Left lung (tissue), 10 donors: Measurements from ENCODE around the gene JMY. TPM values are rescaled to one million over a fixed set of nuclear protein-coding genes. Genes with fewer than 3 reads are reported as not detected.
A peak's percentile ranks its signal among the peaks of the same experiment; 100 is the strongest.

ENCODE experiments used
- ATAC-seq: fragments of 200-7000 bp; cut with Tn5 transposase; one replicate; pipeline ENCODE4 v1.9.1; 2020; ENCODE audit warnings: moderate library complexity
- DNase-seq, 4 donors: peaks; one replicate each; pipeline ENCODE4 v3.0.0-alpha.2; 2013 to 2020
- H3K27ac ChIP-seq, 2 donors: fragments of 200-600 bp; sonication (generic) in 1 of 2; one replicate each; pipeline versions ENCODE4 v1.5.0 to v1.8.0; 2020 to 2021
- H3K27me3 ChIP-seq, 2 donors: fragments of 200-600 bp; sonication (generic) in 1 of 2; one replicate each; pipeline versions ENCODE4 v1.5.0 to v1.8.0; 2020 to 2021
- H3K36me3 ChIP-seq, 2 donors: fragments of 200-600 bp; sonication (generic) in 1 of 2; one replicate each; pipeline versions ENCODE4 v1.5.0 to v1.8.0; 2020 to 2021
- H3K4me1 ChIP-seq, 2 donors: fragments of 200-600 bp; one replicate each; pipeline ENCODE4 v1.8.0; 2021
- H3K4me3 ChIP-seq, 2 donors: fragments of 200-600 bp; sonication (generic) in 1 of 2; one replicate each; pipeline versions ENCODE4 v1.5.0 to v1.8.0; 2020 to 2021; ENCODE audit warnings: mild to moderate bottlenecking in 1 of 2
- H3K9me3 ChIP-seq, 2 donors: fragments of 200-600 bp; sonication (generic) in 1 of 2; one replicate each; pipeline versions ENCODE4 v1.5.0 to v1.8.0; 2020 to 2021
- intact Hi-C, 2 donors: fragments of 100-400 bp; cut with DNase I; formaldehyde crosslinking; loops; one replicate each; pipeline versions ENCODE4 v1.11.2 to v1.14.2; 2022
- polyA plus RNA-seq, 6 donors: library from polyadenylated mRNA; unstranded; fragments of 120-200 nt; gene quantifications; one replicate each; pipeline ENCODE4 v1.2.1, GENCODE V29; 2013; ENCODE audit not compliant: insufficient read length in 6 of 6
- total RNA-seq, 2 donors: library from RNA; stranded (reverse); fragmentation: NEBNext Ultra II Directional; extraction: Animal tissue kit (Norgen Biotek cat#: 25700); gene quantifications; one replicate each; pipeline ENCODE4 v1.2.1, GENCODE V29; 2021
- TF ChIP-seq, protein P1 (sequence below), 2 donors: fragments of 200-600 bp; sonication (generic) in 1 of 2; IDR thresholded peaks; one replicate each; pipeline versions ENCODE4 v1.5.0 to v1.8.0; 2021; ENCODE audit warnings: antibody characterized with exemption in 2 of 2
- donor health status: DM: no; HTN: yes; CAD: no.
- donor health status: DM: no; HTN: no; CAD: no.

JMY gene
- total and polyA plus RNA-seq, 8 donors = 6.2 to 23.6 (median 17.5) TPM

GRCh38 chr5:79236970-79237739 lies 1.2 kb downstream of the JMY start:
- Histone ChIP-seq H3K4me3 (peak overlapping the region; percentile 85 to 97), H3K27me3 (peaks cover 0 to 17% of the 10 kb centered on the region in 2 donors), H3K36me3 (no peaks in the 10 kb centered on the region), H3K4me1 (peaks cover 4 to 40% of the 10 kb centered on the region in 2 donors), H3K27ac (peak overlapping the region; percentile 71 to 91), H3K9me3 (no peaks in the 10 kb centered on the region)
- intact Hi-C loops = no loop called here
- TF ChIP-seq, protein P1, sequence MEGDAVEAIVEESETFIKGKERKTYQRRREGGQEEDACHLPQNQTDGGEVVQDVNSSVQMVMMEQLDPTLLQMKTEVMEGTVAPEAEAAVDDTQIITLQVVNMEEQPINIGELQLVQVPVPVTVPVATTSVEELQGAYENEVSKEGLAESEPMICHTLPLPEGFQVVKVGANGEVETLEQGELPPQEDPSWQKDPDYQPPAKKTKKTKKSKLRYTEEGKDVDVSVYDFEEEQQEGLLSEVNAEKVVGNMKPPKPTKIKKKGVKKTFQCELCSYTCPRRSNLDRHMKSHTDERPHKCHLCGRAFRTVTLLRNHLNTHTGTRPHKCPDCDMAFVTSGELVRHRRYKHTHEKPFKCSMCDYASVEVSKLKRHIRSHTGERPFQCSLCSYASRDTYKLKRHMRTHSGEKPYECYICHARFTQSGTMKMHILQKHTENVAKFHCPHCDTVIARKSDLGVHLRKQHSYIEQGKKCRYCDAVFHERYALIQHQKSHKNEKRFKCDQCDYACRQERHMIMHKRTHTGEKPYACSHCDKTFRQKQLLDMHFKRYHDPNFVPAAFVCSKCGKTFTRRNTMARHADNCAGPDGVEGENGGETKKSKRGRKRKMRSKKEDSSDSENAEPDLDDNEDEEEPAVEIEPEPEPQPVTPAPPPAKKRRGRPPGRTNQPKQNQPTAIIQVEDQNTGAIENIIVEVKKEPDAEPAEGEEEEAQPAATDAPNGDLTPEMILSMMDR (IDR thresholded peaks at IDR 0.05) = no peak
- DNase-seq (peak; percentile 31 to 85 (median 45)), ATAC-seq (peak; percentile 40)

DNA sequence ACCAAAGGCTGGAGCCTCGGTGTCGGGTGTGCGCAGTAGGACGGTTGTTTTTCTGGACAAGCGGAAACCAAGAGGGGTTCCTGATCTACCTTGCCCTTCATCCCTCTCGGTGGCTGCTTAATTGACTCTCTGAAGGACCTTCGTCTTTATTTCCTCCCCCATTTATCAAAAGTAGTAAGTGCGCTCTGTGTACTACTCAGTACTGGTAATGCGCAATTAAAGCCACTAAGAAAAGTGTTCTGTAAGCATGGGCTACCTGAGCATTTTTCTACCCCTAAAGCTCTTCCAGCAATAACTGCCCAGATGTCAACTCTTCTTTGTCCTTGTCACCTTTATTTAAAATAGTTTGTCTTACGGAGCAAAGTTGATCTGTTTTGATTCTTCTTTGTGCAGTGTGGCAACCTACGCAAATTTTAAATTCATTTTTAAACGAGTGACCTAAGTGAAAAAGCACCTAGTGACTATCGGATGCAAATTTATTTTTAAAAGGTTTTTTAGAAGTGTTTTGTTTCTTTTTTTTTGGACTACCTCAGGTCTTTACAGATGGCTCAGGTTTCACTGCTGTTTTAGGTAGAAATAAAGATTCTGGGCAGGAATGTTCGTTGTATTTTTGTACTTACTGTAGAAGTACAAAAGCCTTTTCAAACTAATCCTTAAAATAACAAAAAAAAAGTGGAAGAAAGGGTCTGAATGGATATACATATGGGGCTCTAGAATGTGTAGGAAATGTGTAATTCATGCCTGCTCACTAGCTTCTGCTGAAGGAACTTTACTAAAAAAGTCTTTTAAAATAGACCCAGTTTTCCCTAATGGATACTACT lies 2.0 kb downstream of the JMY start:
- intact Hi-C loops = no loop called here
- Histone ChIP-seq H3K4me3 (peak overlapping the region; percentile 85 to 97), H3K9me3 (no peaks in the 10 kb centered on the region), H3K27me3 (peaks cover 0 to 17% of the 10 kb centered on the region in 2 donors), H3K36me3 (no peaks in the 10 kb centered on the region), H3K4me1 (peaks cover 4 to 40% of the 10 kb centered on the region in 2 donors), H3K27ac (peak overlapping the region in 1 of 2 donors; percentile 91)
- DNase-seq = peak in 1 of 4 donors; percentile 4
- peak; percentile 1 for ATAC-seq
- TF ChIP-seq, protein P1 (IDR thresholded peaks at IDR 0.05) = no peak

- Histone ChIP-seq H3K4me1 (peaks cover 4 to 33% of the 10 kb centered on the region in 2 donors), H3K4me3 (no peak overlapping the region), H3K9me3 (no peaks in the 10 kb centered on the region), H3K36me3 (no peaks in the 10 kb centered on the region), H3K27ac (no peak overlapping the region), H3K27me3 (peaks cover 0 to 17% of the 10 kb centered on the region in 2 donors)
- DNase-seq (no peak), ATAC-seq (no peak)
- TF ChIP-seq, protein P1 (IDR thresholded peaks at IDR 0.05) = no peak
- intact Hi-C loops = no loop called here
These were observed 4.6 kb downstream of the JMY start for GRCh38 chr5:79240561-79240960.

DNA sequence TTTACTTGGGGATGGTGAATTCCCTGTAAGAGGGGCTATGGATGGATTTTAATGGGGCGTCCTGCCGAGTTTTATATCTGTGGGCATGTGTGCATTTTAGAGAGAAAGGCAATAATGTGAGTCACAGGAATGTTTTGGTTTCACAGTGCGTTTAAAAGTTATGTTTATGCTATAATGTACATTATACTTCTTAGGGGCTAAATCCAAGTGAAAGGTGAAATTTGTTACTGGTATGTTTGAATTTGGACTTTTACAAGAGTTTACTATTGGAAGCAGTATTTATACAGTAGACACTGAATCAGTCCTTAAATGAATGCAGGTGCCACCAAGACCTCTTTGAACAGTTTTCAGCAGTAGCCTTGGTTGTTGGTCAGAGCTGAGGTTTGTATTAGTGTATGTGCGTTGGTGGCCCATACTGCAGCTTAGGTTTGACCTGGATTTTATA lies 5.6 kb downstream of the JMY start:
- TF ChIP-seq, protein P1 (IDR thresholded peaks at IDR 0.05) = no peak
- DNase-seq (no peak), ATAC-seq (no peak)
- H3K27me3 ChIP-seq = peaks cover 0 to 16% of the 10 kb centered on the region in 2 donors
- no peaks in the 10 kb centered on the region for H3K9me3 ChIP-seq
- H3K36me3 ChIP-seq = no peaks in the 10 kb centered on the region
- intact Hi-C loops = no loop called here
- no peak overlapping the region for H3K4me3 ChIP-seq
- peaks cover 4 to 33% of the 10 kb centered on the region in 2 donors for H3K4me1 ChIP-seq
- H3K27ac ChIP-seq = no peak overlapping the region
